Measurements from ENCODE around the gene SUN1. TPM values are rescaled to one million over a fixed set of nuclear protein-coding genes. Genes with fewer than 3 reads are reported as not detected.

SUN1 gene
- total RNA-seq, 1 experiment from 2014 or later, result 181 TPM

DNA sequence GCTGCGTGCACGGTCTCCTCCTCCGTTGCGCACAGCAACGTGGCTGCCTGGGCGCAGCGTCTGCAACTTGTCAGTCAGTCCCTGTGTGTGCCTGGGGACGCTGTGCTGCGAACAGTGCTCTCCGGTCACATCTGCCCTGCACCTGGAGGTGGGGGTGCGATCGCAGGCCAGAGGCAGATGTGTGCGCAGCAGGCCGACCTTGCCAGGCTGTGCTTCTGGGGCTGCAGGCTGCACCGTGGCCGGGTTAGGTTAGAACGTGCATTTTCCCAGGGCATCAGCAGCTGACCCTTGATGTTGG, 35.9 kb downstream of the SUN1 start:
- peaks cover 31 to 37% of the 10 kb centered on the region in 2 experiments for H3K36me3 ChIP-seq (ENCODE audit: control insufficient read depth in 1 of 2, insufficient read depth in 2 of 2, low read length in 2 of 2)
- BruUV-seq (replicated peaks), result no TSS peak
- TF ChIP-seq POLR2AphosphoS5 (IDR thresholded peaks at IDR 0.05; ENCODE audit: low read depth, low read length), result no peak
- TF ChIP-seq SP1 (IDR thresholded peaks at IDR 0.05; ENCODE audit: low read depth), result no peak
- no peak for TF ChIP-seq POLR2A (IDR thresholded peaks at IDR 0.05; ENCODE audit: borderline replicate concordance, extremely low read depth, insufficient read depth, insufficient read length)
- TF ChIP-seq CBX3 (IDR thresholded peaks at IDR 0.05; ENCODE audit: low read depth), result no peak
- no peak for TF ChIP-seq EZH2phosphoT487 (IDR thresholded peaks at IDR 0.05; ENCODE audit: borderline replicate concordance)
- TF ChIP-seq ZNF274 (IDR thresholded peaks at IDR 0.05; ENCODE audit: low read depth, low read length), result no peak
- no peak for TF ChIP-seq YY1 (IDR thresholded peaks at IDR 0.05; ENCODE audit: extremely low read depth, insufficient replicate concordance, low read depth, low read length)
- TF ChIP-seq, protein P1, sequence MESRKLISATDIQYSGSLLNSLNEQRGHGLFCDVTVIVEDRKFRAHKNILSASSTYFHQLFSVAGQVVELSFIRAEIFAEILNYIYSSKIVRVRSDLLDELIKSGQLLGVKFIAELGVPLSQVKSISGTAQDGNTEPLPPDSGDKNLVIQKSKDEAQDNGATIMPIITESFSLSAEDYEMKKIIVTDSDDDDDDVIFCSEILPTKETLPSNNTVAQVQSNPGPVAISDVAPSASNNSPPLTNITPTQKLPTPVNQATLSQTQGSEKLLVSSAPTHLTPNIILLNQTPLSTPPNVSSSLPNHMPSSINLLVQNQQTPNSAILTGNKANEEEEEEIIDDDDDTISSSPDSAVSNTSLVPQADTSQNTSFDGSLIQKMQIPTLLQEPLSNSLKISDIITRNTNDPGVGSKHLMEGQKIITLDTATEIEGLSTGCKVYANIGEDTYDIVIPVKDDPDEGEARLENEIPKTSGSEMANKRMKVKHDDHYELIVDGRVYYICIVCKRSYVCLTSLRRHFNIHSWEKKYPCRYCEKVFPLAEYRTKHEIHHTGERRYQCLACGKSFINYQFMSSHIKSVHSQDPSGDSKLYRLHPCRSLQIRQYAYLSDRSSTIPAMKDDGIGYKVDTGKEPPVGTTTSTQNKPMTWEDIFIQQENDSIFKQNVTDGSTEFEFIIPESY (IDR thresholded peaks at IDR 0.05; ENCODE audit: extremely low read depth, insufficient replicate concordance, low read length), result no peak
- no peaks in the 10 kb centered on the region for H3K9me2 ChIP-seq (ENCODE audit: insufficient read depth)
- H3K9ac ChIP-seq (ENCODE audit: low read length), result no peak overlapping the region
- ATAC-seq, result no peak
- H3K27me3 ChIP-seq (ENCODE audit: insufficient read depth, low read length), result no peaks in the 10 kb centered on the region
- no peak overlapping the region for H2AFZ ChIP-seq (ENCODE audit: low read depth, low read length, poor library complexity, severe bottlenecking)
- H3K9me3 ChIP-seq (ENCODE audit: control insufficient read depth in 1 of 2, insufficient read depth in 1 of 2, low read depth in 1 of 2, low read length in 2 of 2), result no peaks in the 10 kb centered on the region
- DNase-seq (ENCODE audit: low read depth, low spot score), result no peak
- intact Hi-C loops (cut with micrococcal nuclease), result no loop called here
- peaks cover 12% of the 10 kb centered on the region; the same call in 1 of the 2 replicates for H3K79me2 ChIP-seq (ENCODE audit: insufficient read depth, low read length)
- ChIA-PET CTCF (no interaction called here), RAD21 (ENCODE audit: low non-redundant PET in 1 of 2, low total read pairs in 2 of 2, uncharacterized antibody in 2 of 2, unreplicated experiment in 2 of 2) (no interaction called here), POLR2A (no interaction called here)
- H4K20me1 ChIP-seq (ENCODE audit: insufficient read depth), result no peaks in the 10 kb centered on the region
- H3K27ac ChIP-seq (ENCODE audit: low read depth, low read length), result no peak overlapping the region
- H3K4me2 ChIP-seq (ENCODE audit: low read length), result no peak overlapping the region
- no peak overlapping the region for H3K4me3 ChIP-seq (replicated peaks in 1 of 2; ENCODE audit: low read depth in 1 of 2, low read length in 2 of 2)
- H3K4me1 ChIP-seq (ENCODE audit: control insufficient read depth in 1 of 2, insufficient read depth in 2 of 2, low read length in 2 of 2), result peaks cover 0 to 6% of the 10 kb centered on the region in 2 experiments; a peak in 2 of 4 replicates

DNA sequence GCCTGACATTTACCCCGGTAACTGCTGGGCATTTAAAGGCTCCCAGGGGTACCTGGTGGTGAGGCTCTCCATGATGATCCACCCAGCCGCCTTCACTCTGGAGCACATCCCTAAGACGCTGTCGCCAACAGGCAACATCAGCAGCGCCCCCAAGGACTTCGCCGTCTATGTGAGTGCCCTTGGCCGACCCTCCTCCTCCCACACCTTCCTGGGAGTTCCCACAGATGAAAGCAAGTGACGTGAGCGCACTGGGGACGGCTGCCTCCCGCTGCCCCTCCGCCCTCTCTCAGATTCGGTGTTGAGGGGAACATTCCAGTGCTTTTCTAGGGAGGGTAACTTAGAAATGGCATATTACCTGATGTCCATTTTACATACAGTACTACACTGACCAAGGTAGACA, 37.1 kb downstream of the SUN1 start:
- Histone ChIP-seq H2AFZ (ENCODE audit: low read depth, low read length, poor library complexity, severe bottlenecking) (no peak overlapping the region), H3K27ac (ENCODE audit: low read depth, low read length) (no peak overlapping the region), H3K4me1 (ENCODE audit: control insufficient read depth in 1 of 2, insufficient read depth in 2 of 2, low read length in 2 of 2) (peaks cover 4 to 14% of the 10 kb centered on the region in 2 experiments; a peak in 3 of 4 replicates), H3K4me2 (ENCODE audit: low read length) (no peak overlapping the region), H3K9me3 (ENCODE audit: control insufficient read depth in 1 of 2, insufficient read depth in 1 of 2, low read depth in 1 of 2, low read length in 2 of 2) (no peaks in the 10 kb centered on the region), H3K36me3 (ENCODE audit: control insufficient read depth in 1 of 2, insufficient read depth in 2 of 2, low read length in 2 of 2) (peaks cover 32 to 37% of the 10 kb centered on the region in 2 experiments), H3K27me3 (ENCODE audit: insufficient read depth, low read length) (no peaks in the 10 kb centered on the region), H3K4me3 (replicated peaks in 1 of 2; ENCODE audit: low read depth in 1 of 2, low read length in 2 of 2) (no peak overlapping the region), H3K9me2 (ENCODE audit: insufficient read depth) (no peaks in the 10 kb centered on the region), H4K20me1 (ENCODE audit: insufficient read depth) (no peaks in the 10 kb centered on the region), H3K79me2 (ENCODE audit: insufficient read depth, low read length) (peaks cover 12% of the 10 kb centered on the region; the same call in 1 of the 2 replicates), H3K9ac (ENCODE audit: low read length) (no peak overlapping the region)
- ChIA-PET CTCF (no interaction called here), RAD21 (ENCODE audit: low non-redundant PET in 1 of 2, low total read pairs in 2 of 2, uncharacterized antibody in 2 of 2, unreplicated experiment in 2 of 2) (interaction anchor here in 1 of 2 experiments (0.7 kb wide), 1 partner anchor 117 kb away, joined by 3 read pairs; no protein-coding TSS in a partner anchor), POLR2A (no interaction called here)
- no peak for DNase-seq (ENCODE audit: low read depth, low spot score)
- ATAC-seq, result no peak
- TF ChIP-seq, protein P2, sequence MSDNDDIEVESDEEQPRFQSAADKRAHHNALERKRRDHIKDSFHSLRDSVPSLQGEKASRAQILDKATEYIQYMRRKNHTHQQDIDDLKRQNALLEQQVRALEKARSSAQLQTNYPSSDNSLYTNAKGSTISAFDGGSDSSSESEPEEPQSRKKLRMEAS (IDR thresholded peaks at IDR 0.05), result no peak
- no peak for TF ChIP-seq EZH2phosphoT487 (IDR thresholded peaks at IDR 0.05; ENCODE audit: borderline replicate concordance)
- TF ChIP-seq EZH2 (IDR thresholded peaks at IDR 0.05), result no peak
- no peak for TF ChIP-seq RAD21 (IDR thresholded peaks at IDR 0.05; ENCODE audit: low read depth)
- no peak for TF ChIP-seq JUND (IDR thresholded peaks at IDR 0.05)
- TF ChIP-seq YY1 (IDR thresholded peaks at IDR 0.05; ENCODE audit: extremely low read depth, insufficient replicate concordance, low read depth, low read length), result no peak
- TF ChIP-seq, protein P3, sequence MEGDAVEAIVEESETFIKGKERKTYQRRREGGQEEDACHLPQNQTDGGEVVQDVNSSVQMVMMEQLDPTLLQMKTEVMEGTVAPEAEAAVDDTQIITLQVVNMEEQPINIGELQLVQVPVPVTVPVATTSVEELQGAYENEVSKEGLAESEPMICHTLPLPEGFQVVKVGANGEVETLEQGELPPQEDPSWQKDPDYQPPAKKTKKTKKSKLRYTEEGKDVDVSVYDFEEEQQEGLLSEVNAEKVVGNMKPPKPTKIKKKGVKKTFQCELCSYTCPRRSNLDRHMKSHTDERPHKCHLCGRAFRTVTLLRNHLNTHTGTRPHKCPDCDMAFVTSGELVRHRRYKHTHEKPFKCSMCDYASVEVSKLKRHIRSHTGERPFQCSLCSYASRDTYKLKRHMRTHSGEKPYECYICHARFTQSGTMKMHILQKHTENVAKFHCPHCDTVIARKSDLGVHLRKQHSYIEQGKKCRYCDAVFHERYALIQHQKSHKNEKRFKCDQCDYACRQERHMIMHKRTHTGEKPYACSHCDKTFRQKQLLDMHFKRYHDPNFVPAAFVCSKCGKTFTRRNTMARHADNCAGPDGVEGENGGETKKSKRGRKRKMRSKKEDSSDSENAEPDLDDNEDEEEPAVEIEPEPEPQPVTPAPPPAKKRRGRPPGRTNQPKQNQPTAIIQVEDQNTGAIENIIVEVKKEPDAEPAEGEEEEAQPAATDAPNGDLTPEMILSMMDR (IDR thresholded peaks at IDR 0.05 in 2 of 3, conservative IDR thresholded peaks at IDR 0.05 in 1 of 3; ENCODE audit: borderline replicate concordance in 1 of 3, insufficient read depth in 1 of 3, low read depth in 2 of 3, low read length in 2 of 3), result no peak
- BruUV-seq (replicated peaks), result no TSS peak
- intact Hi-C loops (cut with micrococcal nuclease), result no loop called here
